GM13976 (cell line): ENCODE data around the gene PDYN.

Source experiments
- DNase-seq: peaks from one replicate; pipeline ENCODE4 v3.0.0; 2012; ENCODE audit warnings: low spot score
- in situ Hi-C: fragments of 300-500 bp; cut with MboI; formaldehyde crosslinking; loops from one replicate; pipeline ENCODE4 v1.12.0; 2022; ENCODE audit warnings: low sequenced_read_pairs, mixed read lengths, inconsistent platforms; ENCODE audit not compliant: unreplicated experiment
- TF ChIP-seq, protein P1 (sequence below): IDR thresholded peaks from 2 replicates; pipeline ENCODE4 v1.5.1; 2012; ENCODE audit warnings: borderline replicate concordance, mild to moderate bottlenecking; ENCODE audit not compliant: insufficient read depth; ENCODE audit errors: extremely low read depth, missing control alignments, control extremely low read depth

The PDYN gene

DNA sequence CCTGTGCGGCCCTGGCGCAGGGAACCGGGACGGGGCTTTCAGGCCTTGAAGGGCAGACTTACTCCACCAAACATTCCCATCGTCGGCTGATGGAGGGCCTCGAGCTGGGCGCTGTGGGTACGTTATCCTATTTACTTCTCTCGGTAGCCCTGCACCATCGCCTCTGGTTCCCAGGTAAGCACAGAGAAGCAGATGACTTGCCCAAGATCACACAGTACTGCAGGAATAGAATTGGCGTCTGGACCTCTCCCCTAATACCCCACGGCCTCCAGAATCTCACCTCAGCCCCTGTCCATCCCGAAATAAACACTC, 46.4 kb downstream of the PDYN start:
- in situ Hi-C loops: no loop called here
- TF ChIP-seq, protein P1, sequence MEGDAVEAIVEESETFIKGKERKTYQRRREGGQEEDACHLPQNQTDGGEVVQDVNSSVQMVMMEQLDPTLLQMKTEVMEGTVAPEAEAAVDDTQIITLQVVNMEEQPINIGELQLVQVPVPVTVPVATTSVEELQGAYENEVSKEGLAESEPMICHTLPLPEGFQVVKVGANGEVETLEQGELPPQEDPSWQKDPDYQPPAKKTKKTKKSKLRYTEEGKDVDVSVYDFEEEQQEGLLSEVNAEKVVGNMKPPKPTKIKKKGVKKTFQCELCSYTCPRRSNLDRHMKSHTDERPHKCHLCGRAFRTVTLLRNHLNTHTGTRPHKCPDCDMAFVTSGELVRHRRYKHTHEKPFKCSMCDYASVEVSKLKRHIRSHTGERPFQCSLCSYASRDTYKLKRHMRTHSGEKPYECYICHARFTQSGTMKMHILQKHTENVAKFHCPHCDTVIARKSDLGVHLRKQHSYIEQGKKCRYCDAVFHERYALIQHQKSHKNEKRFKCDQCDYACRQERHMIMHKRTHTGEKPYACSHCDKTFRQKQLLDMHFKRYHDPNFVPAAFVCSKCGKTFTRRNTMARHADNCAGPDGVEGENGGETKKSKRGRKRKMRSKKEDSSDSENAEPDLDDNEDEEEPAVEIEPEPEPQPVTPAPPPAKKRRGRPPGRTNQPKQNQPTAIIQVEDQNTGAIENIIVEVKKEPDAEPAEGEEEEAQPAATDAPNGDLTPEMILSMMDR: no peak
- DNase-seq: no peak

DNA sequence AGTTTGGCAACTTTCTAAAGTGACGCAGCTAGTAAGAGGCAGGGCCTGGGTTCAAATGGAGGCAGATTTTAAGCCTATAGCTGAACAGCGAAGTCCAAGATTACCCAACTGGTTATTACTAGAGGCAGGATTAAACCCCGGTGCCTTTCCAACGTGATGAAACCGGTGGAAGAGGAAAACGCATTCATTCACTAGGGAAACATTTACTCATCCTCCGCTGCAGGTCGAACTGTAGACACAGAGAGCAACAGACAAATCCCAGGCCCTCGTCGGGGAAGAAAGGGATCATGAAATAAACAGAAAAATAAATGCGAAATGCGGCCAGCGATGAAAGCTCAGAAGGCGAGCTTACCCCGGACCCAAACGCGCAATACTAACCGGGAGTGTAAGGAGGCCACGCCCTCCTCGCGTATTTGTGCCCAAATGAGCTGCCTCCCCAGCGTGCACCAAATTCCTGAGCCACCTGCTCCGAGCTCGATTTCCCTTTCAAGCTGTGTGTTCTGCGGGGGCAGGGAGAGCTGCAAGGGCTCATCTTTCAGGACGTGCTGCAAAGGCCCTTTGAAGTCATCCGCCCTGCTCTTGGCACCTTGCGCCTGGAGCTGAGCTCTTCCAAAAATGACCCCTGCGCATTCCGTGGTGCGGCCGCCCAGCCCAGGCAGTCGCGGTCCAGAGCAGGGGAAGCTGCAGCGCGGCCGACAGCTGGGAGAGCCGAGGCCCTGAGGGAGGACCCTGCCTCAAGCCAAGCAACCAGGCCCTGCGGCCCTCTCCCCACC, 46.9 kb downstream of the PDYN start:
- in situ Hi-C loops: no loop called here
- DNase-seq: no peak
- TF ChIP-seq, protein P1: no peak

DNA sequence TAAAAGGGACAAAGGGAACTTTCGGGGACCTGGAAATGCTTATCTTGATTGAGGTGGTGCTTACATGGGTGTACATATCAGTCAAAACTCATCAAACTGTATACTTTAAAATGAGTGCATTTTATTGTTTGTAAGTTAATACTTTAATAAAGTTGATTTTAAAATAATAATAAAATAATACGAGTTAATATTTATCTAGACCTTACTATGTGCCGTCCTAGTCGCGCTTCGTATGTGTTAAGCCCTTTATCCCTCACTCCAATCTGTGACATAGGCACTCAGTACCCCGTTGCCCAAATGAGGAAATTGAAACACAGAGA, 47.5 kb downstream of the PDYN start:
- no peak for DNase-seq
- TF ChIP-seq, protein P1: no peak
- in situ Hi-C loops: no loop called here

DNA sequence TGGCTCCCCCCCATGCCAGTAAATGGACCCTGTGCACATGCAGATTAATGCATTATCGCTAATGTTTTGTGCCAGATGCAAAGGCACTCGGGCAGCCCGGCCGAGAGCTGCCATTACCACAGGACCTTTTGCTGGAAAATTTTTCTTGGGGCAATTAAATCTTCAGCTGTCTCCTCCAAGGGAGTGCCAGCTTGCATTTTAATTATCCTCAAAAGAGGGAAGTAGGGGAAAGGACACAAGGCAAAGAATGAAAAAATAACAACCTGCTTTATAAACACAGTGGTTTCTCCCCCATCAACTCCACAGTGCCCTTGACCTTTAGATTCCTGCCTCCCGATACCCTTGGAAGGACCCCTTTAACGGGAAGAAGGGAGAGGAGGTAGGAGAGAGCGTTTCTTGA, 48.2 kb downstream of the PDYN start:
- in situ Hi-C loops: no loop called here

DNA sequence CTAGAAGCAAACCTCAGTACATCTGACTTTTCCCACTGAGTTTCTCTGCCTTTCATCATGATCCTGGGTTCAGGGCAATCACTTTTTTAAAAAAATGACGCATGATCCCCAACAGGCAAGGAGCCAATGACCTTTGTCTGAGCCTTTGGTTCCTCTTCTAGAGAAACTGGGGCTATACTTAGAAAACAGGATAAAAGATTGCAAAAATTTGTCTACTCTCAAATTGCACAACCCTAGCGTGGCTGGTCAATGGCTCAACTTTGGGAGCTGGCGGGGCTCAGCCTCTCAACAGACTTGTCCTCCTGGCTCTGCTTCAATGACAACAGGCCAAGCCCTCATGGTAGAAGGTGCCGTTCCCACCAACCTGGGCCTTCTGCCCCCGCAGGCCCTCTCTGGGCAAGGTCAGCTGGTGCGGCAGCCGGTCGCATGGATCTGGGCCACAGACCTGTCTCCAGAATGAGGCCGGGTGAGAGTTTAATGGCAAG, 48.7 kb downstream of the PDYN start:
- DNase-seq: no peak
- TF ChIP-seq, protein P1: no peak
- in situ Hi-C loops: no loop called here

More for the DNA sequence above, 48.2 kb downstream of the PDYN start:
- no peak for DNase-seq
- TF ChIP-seq, protein P1: no peak

DNA sequence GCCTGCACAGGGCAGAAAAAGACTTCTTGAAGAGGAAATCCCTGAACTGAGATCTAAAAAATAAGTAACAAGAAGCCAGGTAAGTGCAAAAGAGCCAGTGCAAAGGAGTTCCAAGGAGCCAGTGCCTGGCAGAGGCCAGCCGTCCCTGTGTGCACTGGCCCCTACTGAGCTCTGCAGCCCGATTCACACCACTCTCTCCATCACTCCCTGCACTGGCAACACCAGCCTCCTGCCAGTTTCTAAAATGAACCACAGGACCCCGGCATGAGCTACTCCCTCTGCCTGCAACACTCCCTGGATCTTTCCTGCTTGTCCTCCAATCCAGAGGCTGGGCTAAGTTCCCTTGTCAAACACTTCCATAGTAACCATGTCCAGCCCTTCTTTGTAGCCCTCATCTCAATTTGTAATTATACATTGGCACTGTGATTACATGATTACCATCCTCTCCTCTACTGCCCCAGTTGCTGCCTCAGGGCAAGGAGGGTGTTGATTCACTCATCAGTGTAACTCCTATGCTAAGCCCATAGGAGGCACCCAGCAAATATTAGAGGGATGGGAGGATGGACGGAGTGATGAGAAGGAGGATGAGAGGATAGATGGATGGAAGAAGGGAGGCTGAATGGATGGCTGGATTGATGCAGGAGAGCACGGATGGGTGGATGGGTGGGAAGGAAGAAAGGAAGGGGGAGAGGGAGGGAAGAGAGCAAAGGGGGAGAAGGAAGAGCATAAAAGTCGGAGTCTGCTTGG, 49.3 kb downstream of the PDYN start:
- no peak for DNase-seq
- in situ Hi-C loops: no loop called here
- TF ChIP-seq, protein P1: no peak
